Limb (tissue), 2 donors: ENCODE measurements around the gene SOD3.

ENCODE experiments used
- DNase-seq, 2 donors: peaks; one replicate each; pipeline ENCODE4 v3.0.0-alpha.2; 2016; ENCODE audit errors: extremely low spot score in 2 of 2

The SOD3 gene

DNA sequence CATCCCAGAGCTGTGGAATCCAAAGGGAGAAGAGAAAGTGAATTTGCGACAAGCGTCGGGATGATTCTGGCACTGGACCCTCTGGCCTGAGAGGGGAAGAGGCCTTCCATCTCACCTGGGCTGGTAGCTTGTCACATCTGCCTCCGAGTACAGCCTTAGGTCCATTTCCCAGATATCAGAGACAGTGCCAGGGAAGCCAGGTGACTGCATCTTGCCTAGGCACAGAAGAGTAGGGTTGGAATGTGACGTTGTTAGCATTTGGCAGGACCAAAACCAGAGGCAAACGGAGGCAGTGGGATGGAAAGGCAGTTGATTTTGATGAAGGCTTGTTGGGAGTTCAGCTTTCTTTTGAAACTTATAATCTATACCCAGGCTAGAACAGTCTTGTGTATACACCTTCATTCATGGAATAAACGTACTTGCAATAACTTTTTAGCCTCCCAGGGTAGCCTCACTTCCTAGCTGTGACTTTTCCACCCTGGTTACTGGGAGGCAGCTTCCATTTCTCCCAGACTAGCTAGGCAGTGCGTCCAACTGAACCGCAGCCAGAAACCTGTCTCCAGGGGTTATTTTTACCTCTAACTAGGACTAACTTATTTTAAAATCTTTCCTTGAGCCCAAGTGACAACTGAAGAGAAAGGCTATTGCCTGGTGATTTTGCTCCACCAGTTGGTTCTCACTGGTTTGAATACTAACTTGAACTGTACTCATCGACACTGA lies 5.9 kb downstream of the SOD3 start:
- no peak for DNase-seq

DNA sequence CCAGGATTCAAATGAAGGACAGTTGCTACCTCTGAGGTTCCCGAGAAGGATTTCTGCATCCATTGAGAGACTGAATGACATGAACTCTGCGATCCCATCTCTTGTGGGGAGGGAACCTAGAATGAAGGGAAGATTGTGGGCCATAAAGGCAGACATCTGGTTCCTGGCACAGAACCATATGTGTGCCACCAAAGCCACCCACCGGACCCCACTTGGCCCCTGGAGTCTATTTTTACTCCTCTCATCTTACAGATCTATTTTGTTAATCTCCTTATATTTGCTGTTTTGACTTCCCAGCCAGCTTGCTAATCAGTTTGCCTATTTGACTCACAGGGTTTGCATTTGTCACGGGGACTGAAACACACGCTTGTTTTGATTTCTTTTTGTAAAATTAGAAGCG lies 7.3 kb downstream of the SOD3 start:
- DNase-seq = no peak

DNA sequence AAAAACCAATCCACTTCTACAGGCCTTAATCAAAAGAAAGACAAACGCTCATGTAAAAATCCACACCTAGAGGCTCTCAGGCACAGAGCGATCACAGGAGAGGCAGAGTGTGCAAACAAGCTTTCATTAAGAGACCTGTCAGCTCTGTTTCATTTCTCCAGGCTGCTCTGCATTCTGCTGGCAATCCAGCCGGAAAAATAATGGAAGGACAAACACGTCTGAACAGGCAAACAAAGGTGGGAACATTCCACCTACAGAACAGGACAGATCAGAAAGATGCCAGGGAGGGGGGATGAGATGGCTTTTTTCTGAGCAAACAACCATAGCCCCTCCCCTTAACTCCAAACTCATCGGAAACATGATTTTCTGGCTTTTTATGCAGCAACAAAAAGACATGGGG lies 9.7 kb downstream of the SOD3 start:
- no peak for DNase-seq

DNA sequence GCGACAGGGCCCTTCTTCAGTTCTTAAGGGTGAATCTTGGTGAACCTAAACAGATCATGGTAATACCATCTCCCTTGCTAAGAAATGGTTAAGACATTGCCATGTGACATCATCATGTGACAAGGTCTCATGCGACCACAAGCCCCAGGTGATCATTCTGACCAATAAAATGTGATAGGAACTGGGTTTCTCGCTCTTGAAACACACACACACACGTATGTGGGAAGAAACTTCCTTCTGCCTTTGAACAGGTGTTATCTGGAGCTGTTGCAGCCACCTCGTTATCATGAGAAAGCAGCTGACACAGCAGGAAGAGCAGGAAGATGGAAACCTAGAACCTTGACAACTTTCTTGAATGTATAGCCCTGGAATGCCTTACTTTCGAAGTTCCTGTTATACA lies 10.2 kb downstream of the SOD3 start:
- DNase-seq = no peak

DNA sequence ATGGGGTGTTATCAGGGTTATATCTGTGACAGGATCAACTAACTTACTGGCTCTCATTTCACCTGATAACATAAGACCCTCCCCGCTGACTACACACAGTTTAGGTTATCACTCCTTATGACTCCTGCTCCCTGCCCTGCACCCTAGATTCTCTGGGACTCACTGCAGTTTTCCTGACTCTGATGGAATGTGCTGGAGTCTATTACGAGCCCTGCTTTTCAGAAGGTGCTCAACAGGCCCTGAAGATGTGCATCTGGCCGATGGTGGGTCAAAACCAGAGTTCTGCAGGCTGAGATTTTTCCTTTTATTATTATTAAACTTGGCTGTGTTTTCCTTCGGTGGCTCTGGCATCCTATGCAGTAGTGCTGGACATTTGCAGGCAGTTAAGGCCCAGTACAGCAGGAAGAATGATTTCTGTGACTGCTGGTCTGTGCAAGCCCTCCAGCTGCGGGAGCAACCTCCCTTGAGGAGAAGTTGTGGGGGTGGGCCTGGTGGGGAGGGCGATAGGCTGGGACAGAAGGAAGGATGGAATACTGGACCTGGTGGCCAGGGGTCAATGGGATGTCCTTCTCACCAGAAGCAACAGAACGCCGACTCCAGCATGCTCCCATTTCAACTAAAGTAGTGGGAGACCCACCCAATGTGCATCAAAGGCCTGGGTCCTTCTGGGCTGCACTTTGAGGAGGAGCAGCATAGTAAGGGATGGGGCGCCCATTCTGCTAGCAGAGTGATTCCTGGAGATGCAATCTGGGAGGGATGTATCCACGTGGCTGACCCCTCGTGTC lies 11.0 kb downstream of the SOD3 start:
- no peak for DNase-seq

DNA sequence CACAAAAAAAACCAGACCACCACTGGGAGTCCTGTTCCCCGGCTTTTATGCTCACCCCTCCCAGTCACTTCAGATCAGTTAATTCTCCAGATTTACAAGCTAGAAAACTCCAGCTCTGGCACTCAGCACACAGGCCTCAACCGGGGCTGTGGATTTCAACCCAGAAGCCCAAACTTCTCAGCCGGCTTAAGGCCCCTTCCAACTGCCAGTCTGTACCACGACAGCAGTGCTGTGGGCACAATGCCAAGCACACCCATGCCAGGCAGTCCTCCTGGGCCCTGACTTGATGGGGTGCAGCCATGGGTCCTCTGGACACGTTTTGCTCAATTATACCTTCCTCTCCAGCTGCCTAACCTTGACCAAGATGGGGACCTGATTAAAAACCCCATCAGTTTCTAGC lies 12.2 kb downstream of the SOD3 start:
- no peak for DNase-seq

DNA sequence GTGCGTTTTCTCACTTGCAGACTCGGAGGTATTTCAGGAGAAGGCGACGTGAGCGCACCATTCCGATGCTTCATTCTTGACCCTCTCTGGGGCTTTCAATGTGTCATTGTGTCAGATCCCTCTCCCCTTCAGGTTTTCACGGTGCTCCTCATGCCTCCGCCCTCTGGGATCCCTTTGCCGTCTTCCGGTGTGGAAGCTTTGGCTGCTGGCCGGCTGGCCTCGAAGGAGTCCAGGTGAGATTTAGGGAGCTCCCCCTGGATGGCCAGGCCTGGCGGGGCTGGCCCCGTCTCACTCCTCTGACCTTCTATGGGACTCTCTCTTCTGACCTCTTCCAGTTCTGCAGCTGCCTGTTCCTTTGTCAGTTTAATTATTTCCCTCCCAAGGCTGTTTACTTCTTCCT lies 12.9 kb downstream of the SOD3 start:
- DNase-seq = no peak

DNA sequence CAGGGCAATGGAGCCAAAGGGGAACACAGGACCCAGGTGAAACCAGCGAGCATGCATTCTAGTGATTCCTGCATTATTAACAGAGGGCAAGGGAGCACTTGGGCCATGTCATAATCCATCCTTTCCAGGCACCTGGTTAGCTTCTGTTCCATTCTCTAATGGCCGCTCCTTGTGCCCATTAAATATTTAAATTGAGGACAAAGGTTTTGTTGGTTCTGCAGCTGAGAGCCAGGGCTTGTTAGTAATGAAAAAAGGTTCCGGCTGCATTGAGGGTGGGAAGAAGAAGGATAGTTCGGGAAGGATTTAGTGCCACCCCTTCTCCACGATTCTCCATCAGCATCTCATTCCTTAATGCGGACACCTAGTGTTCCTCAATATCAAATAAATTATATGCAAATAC lies 13.6 kb downstream of the SOD3 start:
- no peak for DNase-seq

DNA sequence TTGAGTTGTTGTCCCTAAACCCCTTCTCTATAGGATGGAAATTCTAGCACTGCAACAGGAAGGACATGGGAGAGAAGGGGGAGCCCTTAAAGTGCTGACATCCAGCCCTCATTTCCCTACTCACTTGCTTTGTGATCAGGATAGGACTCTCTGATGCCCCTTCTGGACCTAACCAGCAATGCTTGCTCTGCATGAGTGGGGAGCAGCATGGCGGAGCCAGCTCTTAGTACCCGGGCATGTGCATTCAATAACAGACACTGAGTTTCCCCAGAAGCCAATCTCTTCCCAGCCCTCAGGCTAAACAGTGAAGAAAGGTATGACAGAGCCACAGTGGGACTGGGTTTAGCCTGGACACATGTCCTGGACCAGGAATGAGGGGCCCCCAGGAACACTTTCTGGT lies 14.0 kb downstream of the SOD3 start:
- DNase-seq = no peak

DNA sequence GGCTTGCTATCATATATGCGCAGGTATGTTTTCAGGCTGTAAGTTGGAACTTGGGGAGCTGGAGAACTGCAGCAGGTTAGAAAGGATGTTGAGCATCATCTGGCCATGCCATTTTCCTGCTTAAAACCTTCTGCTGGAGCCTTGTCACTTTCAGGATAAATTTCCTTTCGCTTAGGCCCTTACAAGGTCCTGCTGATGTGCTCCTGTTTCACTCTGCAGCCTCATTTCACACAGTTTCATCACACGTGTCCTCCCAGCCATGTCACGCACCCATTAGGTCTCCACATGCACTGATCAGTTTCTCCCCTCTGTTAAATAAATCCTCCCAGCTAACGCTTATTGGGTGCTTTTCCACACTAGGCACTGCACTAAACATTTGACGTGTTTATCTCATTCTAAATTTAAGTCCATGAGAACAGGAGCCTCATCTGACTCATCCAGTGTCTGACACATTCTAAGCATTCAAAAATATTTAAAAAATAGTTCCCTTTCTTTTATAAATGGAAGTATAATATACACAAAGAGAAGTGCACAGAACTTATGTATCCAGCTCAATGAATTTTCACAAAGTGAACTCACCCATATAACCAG lies 14.5 kb downstream of the SOD3 start:
- DNase-seq = no peak

DNA sequence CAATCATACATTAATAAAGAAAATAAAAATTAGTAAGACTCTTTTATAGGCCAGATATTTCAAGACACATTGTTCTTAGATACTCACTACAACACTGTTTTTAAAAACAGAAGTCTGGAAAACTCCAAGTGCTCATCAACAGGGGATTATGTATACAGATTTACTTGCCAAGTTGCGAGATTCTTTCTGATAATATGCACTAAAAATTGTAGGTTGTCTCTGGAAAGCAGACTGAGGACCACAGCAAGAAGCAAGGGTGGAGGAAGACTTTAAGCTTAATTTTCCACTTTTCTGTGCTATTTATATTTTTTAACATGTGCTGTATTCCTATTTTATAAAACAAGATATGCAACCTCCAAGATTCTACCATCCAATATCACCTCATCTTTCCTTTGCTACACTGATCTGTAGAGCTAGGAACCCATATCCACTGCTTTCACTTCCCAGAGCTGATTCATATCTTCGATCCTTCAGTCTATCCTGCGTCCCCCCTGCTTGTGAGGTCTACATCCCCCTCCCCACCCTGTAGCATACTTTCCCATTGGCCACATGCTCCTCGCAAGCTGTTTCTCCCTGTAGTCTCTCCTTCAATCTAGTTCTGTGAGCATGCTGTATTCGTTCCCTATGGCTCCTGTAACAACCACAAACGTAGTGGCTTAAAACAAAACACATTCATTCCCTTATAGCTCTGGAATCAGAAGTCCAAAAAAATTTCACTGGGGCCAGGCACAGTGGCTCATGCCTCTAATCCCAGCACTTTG lies 15.7 kb downstream of the SOD3 start:
- no peak for DNase-seq

DNA sequence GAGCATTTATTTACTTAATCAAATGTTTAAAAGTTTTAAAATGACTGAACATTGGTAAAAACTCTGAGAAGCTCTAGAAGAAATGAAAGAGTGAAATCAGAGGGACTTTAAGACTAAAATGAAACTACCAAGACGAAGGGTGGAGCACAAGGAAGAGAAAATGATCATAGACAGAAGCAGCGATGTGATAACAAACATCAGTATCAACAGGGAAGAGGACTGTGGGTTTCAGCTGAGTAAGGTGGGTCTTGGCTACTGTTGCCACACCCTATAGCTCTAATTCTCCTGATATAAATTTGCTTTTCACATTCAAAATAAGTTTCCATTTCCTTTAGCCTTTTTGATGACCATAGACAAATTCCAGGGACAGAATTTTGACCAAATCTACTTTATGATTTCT lies 18.4 kb downstream of the SOD3 start:
- DNase-seq = no peak

DNA sequence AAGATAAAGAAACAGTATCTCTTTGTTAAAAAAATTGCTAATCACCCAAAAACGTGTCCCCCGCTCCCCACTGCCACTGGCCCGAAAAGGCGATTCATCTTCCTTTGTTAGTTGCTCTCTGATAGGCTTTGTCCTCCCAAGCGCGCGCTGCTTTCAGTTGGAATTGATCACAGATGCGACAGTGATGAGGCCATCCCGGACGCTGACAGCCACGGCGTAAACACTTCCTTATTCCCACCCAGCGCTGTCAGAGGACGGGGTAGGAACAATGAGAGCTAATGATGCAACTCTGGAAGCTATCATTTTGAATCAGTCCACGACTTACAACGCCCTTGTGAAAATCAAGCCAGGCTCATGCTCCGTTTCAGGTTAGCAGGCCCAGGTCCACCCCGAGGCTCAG lies 21.4 kb downstream of the SOD3 start:
- DNase-seq = no peak

DNA sequence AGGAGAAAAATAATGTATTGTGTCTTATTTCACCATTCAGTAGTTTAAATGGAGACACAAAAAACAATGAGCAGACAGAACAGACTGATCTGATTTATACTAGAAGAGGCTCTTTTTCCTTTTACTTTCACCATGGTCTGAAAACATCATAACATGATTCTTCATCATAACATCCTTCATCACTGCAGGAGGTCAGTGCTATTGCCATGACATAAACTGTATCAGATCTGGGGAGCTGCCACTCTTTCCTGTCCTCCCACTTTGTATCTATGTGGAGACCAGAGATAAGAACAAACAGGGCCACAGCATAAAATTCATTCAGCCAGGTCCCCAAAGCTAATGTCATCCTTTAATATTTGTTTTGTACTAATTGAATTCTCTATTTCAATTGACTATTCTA lies 25.2 kb downstream of the SOD3 start:
- no peak for DNase-seq

DNA sequence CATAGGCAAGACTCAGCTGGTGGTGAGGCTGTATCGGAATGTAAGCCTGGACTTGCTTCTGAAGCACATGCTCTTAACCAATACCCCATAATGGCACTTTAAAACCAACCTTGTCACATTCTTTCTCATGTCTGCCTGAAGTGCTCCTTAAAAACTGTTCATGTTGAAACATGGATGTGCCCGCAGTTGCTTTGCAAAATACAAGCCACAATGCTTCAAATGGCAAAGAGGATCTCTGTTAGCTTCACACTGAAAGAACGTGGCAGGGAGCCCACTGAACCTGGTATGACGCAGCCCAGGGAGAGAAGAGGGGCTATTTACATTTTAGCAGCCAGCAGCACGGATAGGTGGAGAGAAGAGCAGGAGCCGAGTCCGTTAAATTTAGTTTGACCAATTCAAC lies 29.3 kb downstream of the SOD3 start:
- DNase-seq = no peak

DNA sequence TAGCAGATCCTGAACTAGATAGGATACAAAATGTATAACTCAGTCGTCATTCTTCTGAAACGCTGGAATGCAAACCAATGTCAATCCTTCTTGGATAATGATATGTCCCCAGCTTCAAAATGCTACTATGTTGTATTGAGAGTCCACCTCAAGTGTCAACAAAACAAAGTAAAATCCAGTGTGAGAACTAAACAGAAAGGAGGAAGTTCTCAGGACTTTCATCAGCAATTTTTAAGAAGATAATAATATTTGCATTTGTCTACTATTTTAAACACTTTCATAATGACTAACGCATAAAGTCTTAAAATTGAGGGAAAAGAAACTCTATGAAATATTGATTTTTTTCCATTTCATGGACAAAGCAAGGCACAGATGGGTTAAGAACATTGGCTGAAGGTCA lies 36.3 kb downstream of the SOD3 start:
- no peak for DNase-seq

DNA sequence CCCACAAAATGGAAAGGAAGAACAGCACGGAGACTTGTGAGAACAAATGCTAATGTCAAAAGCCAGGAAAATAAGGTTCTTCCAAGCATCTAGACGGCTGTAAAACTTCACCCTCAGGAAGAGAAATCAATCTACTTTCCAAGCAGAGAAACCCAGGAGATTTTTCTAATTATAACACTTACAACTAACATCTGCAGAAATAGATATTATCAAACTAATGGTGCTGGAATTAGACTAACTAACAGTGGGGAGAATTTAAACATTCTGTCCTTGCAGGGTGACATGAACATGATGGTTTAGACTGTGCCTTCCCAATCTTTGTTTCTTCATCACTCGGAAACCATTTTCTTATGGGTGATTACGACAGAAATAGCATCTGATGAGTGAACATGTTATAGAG lies 40.3 kb downstream of the SOD3 start:
- DNase-seq = no peak

DNA sequence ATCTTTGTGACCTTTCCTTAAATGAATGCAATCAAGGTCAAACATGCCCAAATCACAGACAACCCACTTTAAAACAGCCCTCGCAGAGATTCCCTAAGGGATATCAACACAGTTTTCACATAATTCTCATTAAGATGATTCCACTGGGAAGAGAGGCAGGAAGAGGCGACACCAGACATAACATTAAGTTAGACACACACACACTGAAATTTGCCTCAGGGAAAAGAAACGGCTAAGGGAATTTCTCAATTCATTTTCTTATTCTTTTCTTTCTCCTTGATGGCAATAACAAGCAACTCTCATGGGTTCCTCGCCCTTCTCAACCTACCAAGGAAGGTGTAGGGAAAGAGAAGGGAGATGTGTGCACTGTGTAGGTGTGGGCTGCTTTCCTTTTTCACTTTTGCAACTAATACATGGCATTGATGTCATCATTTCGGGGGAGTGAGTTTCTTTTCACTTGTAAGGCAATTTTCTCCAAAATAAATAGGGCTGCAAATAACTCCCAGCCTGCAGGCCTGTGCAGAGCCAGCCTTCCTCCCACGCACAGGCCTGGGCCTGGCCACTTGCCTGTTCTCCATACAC lies 41.4 kb downstream of the SOD3 start:
- no peak for DNase-seq

DNA sequence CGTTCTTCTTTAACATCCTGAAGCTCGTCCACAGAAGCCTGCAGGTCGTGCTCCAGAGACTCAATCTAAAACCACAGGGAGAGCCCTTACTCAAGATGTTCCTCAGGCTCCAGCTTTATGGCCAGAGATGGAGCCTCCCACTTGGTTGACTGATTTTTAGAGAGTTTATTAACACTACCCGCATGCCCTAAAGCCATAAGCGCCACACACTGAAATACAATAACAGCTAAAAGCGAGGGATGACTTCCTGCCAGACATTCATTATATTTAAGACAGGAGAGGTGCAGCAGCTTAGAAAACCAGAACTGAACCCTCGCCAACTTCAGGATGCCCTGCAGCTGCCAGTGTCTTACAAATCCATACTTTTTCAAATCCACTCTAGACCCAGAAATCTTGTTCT lies 42.0 kb downstream of the SOD3 start:
- no peak for DNase-seq

DNA sequence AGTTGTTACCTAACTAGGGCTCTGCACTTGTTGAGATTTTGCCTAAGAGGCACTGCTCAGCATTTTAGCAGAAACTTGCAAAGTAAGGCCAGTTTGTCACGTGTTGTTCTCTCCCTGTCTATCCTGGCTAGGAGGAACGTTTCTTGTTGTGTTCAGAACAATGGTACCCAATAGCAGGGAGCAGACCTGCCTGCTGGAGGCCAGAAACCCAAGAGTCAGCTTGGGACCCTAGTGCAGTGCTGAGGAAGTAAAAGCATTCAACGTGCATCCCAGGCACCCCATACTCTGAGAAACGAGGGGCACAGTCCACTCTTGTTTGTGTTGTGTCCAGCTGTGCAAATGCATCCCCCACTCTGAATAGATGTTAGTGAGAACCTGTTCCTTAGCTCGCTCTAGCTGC lies 42.4 kb downstream of the SOD3 start:
- no peak for DNase-seq

DNA sequence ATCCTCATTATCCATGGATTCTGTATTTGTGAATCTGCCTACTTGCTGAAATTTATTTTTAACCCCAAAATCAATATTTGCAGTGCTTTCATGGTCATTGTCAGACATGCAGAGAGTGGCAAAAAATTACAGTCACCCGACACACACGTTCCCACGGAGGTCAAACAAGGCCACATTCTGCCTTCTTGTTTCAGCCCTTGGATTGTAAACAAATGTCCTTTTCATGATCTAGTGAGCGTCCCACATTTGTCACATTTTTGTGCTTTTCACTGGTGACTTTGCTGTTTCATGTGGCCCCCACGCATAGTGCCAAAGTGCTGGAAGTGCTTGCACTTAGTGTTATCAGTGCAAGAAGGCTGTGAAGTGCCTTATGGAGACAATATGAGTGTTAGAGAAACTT lies 45.0 kb downstream of the SOD3 start:
- no peak for DNase-seq
